ENCODE data around the gene TMEM18.

TMEM18 gene

GRCh38 chr2:650343-651310, 26.6 kb downstream of the TMEM18 start:
- DNase-seq: no peak

GRCh38 chr2:649426-650342, 27.5 kb downstream of the TMEM18 start:
- no peak for DNase-seq

GRCh38 chr2:648476-649424, 28.5 kb downstream of the TMEM18 start:
- no peak for DNase-seq

GRCh38 chr2:647691-648231, 29.4 kb downstream of the TMEM18 start:
- no peak for DNase-seq

- DNase-seq: no peak
These were observed 30.1 kb downstream of the TMEM18 start for GRCh38 chr2:647003-647560.

- DNase-seq: no peak
These were observed 32.3 kb downstream of the TMEM18 start for GRCh38 chr2:644871-645270.

GRCh38 chr2:643761-644160, 33.4 kb downstream of the TMEM18 start:
- DNase-seq: no peak

GRCh38 chr2:643334-643733, 33.9 kb downstream of the TMEM18 start:
- DNase-seq: no peak

- no peak for DNase-seq
These were observed 35.1 kb downstream of the TMEM18 start for GRCh38 chr2:641872-642815.

GRCh38 chr2:641164-641871, 35.9 kb downstream of the TMEM18 start:
- DNase-seq: no peak

GRCh38 chr2:639703-640102, 37.5 kb downstream of the TMEM18 start:
- no peak for DNase-seq

GRCh38 chr2:637804-638203, 39.4 kb downstream of the TMEM18 start:
- DNase-seq: no peak

GRCh38 chr2:637406-637776, 39.8 kb downstream of the TMEM18 start:
- no peak for DNase-seq

- peak; percentile 59 for DNase-seq
These were observed 40.4 kb downstream of the TMEM18 start for GRCh38 chr2:636641-637405.

- DNase-seq: no peak
These were observed 41.3 kb downstream of the TMEM18 start for GRCh38 chr2:635687-636621.

- no peak for DNase-seq
These were observed 42.4 kb downstream of the TMEM18 start for GRCh38 chr2:634636-635388.

- no peak for DNase-seq
These were observed 43.2 kb downstream of the TMEM18 start for GRCh38 chr2:634041-634440.
